ENCODE results near the gene TGOLN2. TPM values are rescaled to one million over a fixed set of nuclear protein-coding genes. Genes with fewer than 3 reads are reported as not detected.
"Not testable (repeated sequence)": the region's sequence is repeated elsewhere in the genome, so short reads cannot be mapped to it uniquely, and the experiment has no call there.

Gene TGOLN2
- total RNA-seq, 1 donor from 2014 or later, result 79.7 TPM

DNA sequence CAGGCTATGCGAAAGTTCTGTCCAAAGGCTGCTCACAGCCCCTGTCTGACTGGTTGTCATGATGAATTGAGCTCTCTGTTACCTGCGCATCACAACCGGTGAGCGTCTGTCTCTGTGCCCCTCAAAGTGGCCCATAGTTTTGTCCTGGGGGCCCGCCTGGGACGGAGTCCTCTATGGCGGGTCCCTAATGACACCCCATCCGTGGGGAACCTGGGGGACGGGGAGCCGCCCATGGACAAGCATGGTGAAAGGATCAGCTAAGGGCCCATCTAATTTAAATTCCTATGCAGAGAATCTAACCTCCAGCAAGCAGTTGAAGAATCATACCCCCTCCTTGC lies 27.3 kb upstream of the TGOLN2 start:
- Mint-ChIP-seq H3K9me3 (ENCODE audit: low read depth) (no peaks in the 10 kb centered on the region), H3K4me3 (ENCODE audit: unreplicated experiment) (peak overlapping the region; percentile 98), H3K27ac (ENCODE audit: unreplicated experiment) (peak overlapping the region; percentile 97), H3K27me3 (ENCODE audit: low read depth) (no peaks in the 10 kb centered on the region), H3K4me1 (ENCODE audit: low read depth) (peaks cover 37% of the 10 kb centered on the region), H3K36me3 (ENCODE audit: low read depth) (peaks cover 16% of the 10 kb centered on the region)
- TF ChIP-seq, protein P1, sequence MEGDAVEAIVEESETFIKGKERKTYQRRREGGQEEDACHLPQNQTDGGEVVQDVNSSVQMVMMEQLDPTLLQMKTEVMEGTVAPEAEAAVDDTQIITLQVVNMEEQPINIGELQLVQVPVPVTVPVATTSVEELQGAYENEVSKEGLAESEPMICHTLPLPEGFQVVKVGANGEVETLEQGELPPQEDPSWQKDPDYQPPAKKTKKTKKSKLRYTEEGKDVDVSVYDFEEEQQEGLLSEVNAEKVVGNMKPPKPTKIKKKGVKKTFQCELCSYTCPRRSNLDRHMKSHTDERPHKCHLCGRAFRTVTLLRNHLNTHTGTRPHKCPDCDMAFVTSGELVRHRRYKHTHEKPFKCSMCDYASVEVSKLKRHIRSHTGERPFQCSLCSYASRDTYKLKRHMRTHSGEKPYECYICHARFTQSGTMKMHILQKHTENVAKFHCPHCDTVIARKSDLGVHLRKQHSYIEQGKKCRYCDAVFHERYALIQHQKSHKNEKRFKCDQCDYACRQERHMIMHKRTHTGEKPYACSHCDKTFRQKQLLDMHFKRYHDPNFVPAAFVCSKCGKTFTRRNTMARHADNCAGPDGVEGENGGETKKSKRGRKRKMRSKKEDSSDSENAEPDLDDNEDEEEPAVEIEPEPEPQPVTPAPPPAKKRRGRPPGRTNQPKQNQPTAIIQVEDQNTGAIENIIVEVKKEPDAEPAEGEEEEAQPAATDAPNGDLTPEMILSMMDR (IDR thresholded peaks at IDR 0.05), result no peak
- DNase-seq (ENCODE audit: low spot score), result no peak

- TF ChIP-seq, protein P1 (IDR thresholded peaks at IDR 0.05), result no peak
- Mint-ChIP-seq H3K27ac (ENCODE audit: unreplicated experiment) (peak within 1 kb of the TSS; percentile 97), H3K27me3 (ENCODE audit: low read depth) (no peaks in the 10 kb centered on the region), H3K4me1 (ENCODE audit: low read depth) (peaks cover 37% of the 10 kb centered on the region), H3K36me3 (ENCODE audit: low read depth) (peaks cover 17% of the 10 kb centered on the region), H3K9me3 (ENCODE audit: low read depth) (no peaks in the 10 kb centered on the region), H3K4me3 (ENCODE audit: unreplicated experiment) (peak within 1 kb of the TSS; percentile 98)
- peak; percentile 97 for DNase-seq (ENCODE audit: low spot score)
Measured at GRCh38 chr2:85354286-85355072, 26.7 kb upstream of the TGOLN2 start, which contains the start of the genes ELMOD3 and RETSAT. Gene ELMOD3, plus strand, starts transcription at chr2:85354769. Its CDS starts 2,430 bp downstream, at chr2:85357199. Gene RETSAT, minus strand, starts transcription at chr2:85354528. Its CDS starts 21 bp downstream, at chr2:85354507.

DNA sequence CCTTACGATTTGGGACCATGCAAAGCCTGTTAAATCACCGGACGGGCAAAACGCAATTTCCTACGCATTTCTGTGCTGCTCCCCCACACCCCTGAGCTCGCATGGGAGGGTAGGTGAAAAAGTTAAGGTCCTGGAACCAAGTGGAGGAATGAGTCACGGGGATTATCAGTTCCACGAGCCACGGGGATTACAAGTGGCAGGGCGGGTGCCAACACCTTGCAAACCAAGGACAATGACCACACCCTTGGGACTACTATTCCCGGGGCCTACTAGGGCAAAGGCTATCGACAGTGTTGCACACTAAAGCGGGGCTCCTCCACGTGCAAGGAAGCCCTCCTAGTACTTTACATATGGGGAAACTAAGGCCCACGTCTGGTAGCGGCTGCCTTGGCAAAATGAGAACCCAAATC lies 26.1 kb upstream of the TGOLN2 start:
- DNase-seq (ENCODE audit: low spot score), result no peak
- peaks cover 17% of the 10 kb centered on the region for H3K36me3 Mint-ChIP-seq (ENCODE audit: low read depth)
- H3K27me3 Mint-ChIP-seq (ENCODE audit: low read depth), result no peaks in the 10 kb centered on the region
- peak overlapping the region; percentile 97 for H3K27ac Mint-ChIP-seq (ENCODE audit: unreplicated experiment)
- H3K9me3 Mint-ChIP-seq (ENCODE audit: low read depth), result no peaks in the 10 kb centered on the region
- peak overlapping the region; percentile 98 for H3K4me3 Mint-ChIP-seq (ENCODE audit: unreplicated experiment)
- TF ChIP-seq, protein P1 (IDR thresholded peaks at IDR 0.05), result no peak
- peaks cover 37% of the 10 kb centered on the region for H3K4me1 Mint-ChIP-seq (ENCODE audit: low read depth)

GRCh38 chr2:85347599-85347998 lies 19.8 kb upstream of the TGOLN2 start:
- DNase-seq (ENCODE audit: low spot score), result no peak
- no peak overlapping the region for H3K4me3 Mint-ChIP-seq (ENCODE audit: unreplicated experiment)

GRCh38 chr2:85344356-85344954 lies 16.7 kb upstream of the TGOLN2 start:
- Mint-ChIP-seq H3K27ac (ENCODE audit: unreplicated experiment) (no peak overlapping the region), H3K27me3 (ENCODE audit: low read depth) (no peaks in the 10 kb centered on the region), H3K9me3 (ENCODE audit: low read depth) (no peaks in the 10 kb centered on the region), H3K4me3 (ENCODE audit: unreplicated experiment) (no peak overlapping the region), H3K36me3 (ENCODE audit: low read depth) (peaks cover 26% of the 10 kb centered on the region), H3K4me1 (ENCODE audit: low read depth) (peaks cover 6% of the 10 kb centered on the region)
- no peak for DNase-seq (ENCODE audit: low spot score)
- TF ChIP-seq, protein P1 (IDR thresholded peaks at IDR 0.05), result no peak

More at GRCh38 chr2:85347599-85347998, 19.8 kb upstream of the TGOLN2 start:
- H3K36me3 Mint-ChIP-seq (ENCODE audit: low read depth), result peaks cover 33% of the 10 kb centered on the region
- H3K27me3 Mint-ChIP-seq (ENCODE audit: low read depth), result no peaks in the 10 kb centered on the region
- no peak overlapping the region for H3K27ac Mint-ChIP-seq (ENCODE audit: unreplicated experiment)
- TF ChIP-seq, protein P1 (IDR thresholded peaks at IDR 0.05), result no peak
- no peaks in the 10 kb centered on the region for H3K9me3 Mint-ChIP-seq (ENCODE audit: low read depth)
- H3K4me1 Mint-ChIP-seq (ENCODE audit: low read depth), result peaks cover under 1% of the 10 kb centered on the region

GRCh38 chr2:85343207-85343895 lies 15.6 kb upstream of the TGOLN2 start:
- DNase-seq (ENCODE audit: low spot score); H3K27ac Mint-ChIP-seq (ENCODE audit: unreplicated experiment); H3K4me1 Mint-ChIP-seq (ENCODE audit: low read depth); H3K4me3 Mint-ChIP-seq (ENCODE audit: unreplicated experiment); H3K27me3 Mint-ChIP-seq (ENCODE audit: low read depth); H3K9me3 Mint-ChIP-seq (ENCODE audit: low read depth): not testable (repeated sequence)
- peaks cover 26% of the 10 kb centered on the region for H3K36me3 Mint-ChIP-seq (ENCODE audit: low read depth)

All from chondrocyte (in vitro differentiated cells).